Fibroblast of mammary gland (primary cell): ENCODE measurements around the gene NECAP2.
"Not testable (repeated sequence)": the region's sequence is repeated elsewhere in the genome, so short reads cannot be mapped to it uniquely, and the experiment has no call there.

Experiments
- DNase-seq: peaks from one replicate; pipeline ENCODE4 v3.0.0-alpha.2; 2010; ENCODE audit warnings: low read depth
- H3K4me3 ChIP-seq: 2 replicates; pipeline ENCODE4 v1.5.1; 2011; ENCODE audit warnings: low read depth, mild to moderate bottlenecking, low read length, moderate library complexity; ENCODE audit not compliant: control insufficient read depth
- TF ChIP-seq, protein P1 (sequence below): conservative IDR thresholded peaks from 2 replicates; pipeline ENCODE4 v1.5.1; 2011; ENCODE audit warnings: low read depth, low read length, inconsistent platforms; ENCODE audit not compliant: control insufficient read depth, insufficient read depth

Gene NECAP2

DNA sequence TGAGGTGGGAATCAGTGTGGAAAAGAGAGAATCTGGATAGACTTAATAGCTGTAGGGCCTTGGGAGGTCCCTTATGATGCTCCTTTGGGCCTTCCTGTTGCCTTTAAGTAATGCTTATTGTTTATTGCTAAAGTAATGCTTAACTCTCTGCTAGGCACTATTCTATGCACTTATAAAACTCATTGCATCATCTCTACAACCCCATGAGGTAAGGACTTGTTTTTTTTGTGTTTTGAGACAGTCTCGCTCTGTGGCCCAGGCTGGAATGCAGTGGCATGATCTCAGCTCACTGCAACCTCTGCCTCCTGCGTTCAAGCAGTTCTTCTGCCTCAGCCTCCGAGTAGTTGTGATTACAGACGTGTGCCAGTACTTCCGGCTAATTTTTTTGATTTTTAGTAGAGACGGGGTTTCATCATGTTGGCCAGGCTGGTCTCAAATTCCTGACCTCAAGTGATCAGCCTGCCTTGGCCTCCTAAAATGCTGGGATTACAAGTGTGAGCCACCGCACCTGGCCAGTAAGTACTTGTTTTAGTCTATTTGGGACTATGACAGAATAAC lies 22.3 kb downstream of the NECAP2 start:
- no peak overlapping the region for H3K4me3 ChIP-seq
- no peak for DNase-seq
- TF ChIP-seq, protein P1, sequence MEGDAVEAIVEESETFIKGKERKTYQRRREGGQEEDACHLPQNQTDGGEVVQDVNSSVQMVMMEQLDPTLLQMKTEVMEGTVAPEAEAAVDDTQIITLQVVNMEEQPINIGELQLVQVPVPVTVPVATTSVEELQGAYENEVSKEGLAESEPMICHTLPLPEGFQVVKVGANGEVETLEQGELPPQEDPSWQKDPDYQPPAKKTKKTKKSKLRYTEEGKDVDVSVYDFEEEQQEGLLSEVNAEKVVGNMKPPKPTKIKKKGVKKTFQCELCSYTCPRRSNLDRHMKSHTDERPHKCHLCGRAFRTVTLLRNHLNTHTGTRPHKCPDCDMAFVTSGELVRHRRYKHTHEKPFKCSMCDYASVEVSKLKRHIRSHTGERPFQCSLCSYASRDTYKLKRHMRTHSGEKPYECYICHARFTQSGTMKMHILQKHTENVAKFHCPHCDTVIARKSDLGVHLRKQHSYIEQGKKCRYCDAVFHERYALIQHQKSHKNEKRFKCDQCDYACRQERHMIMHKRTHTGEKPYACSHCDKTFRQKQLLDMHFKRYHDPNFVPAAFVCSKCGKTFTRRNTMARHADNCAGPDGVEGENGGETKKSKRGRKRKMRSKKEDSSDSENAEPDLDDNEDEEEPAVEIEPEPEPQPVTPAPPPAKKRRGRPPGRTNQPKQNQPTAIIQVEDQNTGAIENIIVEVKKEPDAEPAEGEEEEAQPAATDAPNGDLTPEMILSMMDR, result no peak

DNA sequence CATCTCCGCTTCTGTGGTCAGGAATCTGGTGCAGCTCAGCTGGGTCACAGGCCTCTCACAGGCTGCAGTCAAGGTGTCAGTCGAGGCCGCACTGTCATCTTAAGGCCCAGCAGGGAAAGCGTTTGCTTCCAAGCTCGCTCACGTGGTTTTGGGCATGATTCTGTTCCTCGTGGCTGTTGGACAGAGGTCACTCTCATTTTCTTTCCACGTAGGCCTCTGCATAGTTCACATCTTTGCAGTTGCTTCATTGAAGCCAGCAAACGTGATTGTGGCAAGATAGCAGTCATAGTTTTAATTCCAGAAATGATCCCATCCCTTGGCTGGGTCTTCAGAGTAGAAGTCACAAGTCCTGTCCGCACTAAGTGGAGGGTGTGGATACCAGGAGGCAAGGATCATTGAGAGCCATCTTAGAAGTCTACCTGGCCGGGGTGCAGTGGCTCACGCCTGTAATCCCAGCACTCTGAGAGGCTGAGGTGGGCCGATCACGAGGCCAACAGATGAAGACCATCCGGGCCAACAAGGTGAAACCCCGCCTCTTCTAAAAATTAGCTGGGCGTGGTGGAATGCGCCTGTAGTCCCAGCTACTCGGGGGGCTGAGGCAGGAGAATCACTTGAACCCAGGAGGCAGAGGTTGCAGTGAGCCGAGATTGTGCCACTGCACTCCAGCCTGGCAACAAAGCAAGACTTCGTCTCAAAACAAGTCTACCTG lies 24.5 kb downstream of the NECAP2 start:
- no peak overlapping the region for H3K4me3 ChIP-seq
- DNase-seq, result no peak
- TF ChIP-seq, protein P1, result no peak

DNA sequence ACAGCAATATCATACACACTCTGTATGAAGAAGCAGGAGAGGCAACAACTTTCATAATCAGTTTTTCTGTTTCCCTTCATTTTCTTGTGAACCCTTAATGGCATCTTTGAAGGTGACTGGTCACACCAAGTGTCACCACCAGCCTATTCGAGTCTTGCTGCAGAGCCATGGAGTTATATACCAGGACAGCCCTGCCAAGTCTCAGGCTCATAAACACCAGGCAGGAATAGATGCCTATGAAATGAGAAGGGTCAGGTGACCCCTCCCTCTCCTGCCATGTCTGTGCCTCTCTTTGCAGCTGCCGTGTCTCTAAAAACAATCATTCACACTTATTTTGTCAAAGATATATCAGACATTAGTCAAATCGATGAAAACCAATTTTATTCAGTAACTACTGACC lies 28.0 kb downstream of the NECAP2 start:
- no peak overlapping the region for H3K4me3 ChIP-seq
- DNase-seq, result no peak
- TF ChIP-seq, protein P1, result no peak

DNA sequence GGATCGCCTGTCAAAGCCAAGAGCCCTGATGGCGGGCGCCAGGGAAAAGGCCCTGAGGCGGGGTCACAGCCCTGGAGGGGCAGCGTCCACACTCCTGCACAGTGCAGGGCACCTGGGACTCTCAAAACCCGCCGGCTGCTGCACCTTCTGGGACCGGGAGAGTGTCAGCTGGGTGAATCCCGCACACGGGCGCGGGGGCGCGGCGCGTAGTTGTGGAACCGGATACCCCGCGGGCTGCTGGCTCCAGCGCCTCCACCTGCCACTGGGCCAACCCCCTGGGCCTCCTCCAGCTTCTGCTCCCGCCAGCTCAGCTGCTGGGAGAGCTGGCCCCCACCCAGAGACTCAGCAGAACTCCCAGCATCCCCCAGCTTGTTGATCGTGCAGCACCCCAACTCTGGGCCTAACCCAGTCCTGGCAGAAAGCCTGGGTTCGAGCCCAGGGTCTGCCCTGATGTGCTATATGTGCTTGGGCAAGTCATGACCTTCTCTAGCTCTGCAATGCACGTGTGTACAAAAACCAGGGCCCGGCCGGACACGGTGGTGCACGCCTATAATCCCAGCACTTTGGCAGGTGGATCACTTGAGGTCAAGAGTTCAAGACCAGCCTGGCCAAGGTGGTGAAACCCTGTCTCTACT lies 33.8 kb downstream of the NECAP2 start:
- TF ChIP-seq, protein P1, result no peak
- no peak overlapping the region for H3K4me3 ChIP-seq
- DNase-seq, result no peak

DNA sequence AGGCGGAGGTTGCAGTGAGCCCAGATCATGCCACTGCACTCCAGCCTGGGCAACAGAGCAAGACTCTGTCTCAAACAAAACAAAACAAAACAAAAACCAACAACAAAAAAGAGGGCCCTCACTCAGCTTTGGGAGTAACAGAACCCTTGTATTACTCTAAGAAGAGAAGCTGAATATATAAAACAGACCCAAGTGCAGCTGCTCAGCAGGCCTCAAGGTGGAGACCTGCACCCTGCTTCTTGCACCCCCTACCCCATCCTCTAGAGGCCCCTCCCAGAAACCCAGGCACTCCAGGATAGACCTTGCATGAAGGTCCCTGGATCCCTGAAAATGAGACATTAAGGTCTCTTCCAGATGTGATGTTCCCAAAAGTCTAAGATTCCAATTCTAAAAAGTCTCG lies 34.4 kb downstream of the NECAP2 start:
- DNase-seq, H3K4me3 ChIP-seq: not testable (repeated sequence)

DNA sequence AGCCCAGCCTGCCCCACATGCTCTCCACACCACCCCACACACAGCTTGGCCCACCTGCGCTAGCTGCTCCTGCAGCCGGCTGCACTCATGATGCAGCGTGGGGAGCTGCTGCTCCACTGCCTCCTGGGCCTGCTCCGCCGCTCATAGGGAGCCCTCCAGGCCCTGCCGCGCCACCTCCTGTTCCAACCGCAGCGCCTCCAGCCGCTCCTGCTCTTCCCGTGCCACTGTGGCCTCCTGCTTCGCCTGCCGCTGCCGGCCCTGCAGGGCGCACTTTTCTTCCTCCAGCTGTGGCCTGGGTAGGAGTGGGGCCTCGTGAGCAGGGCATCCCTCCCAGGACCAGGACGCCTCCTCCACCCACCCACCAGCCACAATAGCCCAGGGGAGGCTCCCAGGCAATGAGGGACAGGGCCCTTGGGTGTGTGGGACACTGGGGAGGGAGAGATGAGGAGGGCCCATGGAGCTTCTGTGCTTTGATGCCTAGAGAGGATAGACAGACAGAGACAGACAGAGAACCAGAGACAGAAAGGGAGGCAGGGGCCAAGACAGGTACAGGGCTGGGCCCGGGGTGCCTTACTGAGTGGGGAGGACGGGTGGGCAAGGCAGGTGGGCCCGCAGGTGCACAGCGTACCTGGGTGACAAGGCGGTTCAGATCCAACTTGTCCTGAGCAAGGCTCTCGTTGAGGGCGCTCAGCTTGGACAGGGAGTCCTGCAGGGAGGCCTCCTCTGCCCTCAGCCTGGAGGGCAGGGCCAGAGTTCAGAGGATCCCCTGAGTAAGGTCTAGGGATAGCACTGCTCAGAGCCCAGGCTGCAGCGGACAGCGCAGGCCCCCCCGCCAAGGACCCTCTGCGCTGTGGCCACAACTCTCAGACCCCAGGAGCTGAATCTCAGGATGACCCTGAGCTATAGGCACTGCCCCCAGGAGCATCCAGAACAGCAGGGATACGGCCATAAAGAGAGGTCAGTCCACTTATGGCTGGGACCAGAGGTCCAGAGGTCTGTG lies 35.5 kb downstream of the NECAP2 start:
- H3K4me3 ChIP-seq, DNase-seq: not testable (repeated sequence)

DNA sequence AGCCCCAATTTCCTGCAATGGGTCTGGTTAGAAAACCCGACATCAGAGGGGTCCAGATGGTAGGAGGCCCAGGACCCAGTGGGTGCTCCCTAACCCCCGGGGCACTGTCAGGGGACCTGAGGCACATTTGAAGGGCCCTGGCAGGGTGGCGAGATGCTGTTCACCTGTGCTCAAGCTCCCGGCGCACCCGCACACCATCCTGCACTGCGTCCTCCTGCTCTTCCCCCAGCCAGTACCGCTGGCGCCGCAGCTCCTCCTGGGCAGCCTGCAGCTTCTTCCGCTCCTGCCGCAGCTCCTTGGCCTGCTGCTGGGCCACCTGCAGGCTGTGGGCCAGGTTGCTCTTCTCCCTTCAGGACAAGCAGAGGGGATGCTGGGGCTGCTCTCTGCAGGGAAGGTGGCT lies 37.6 kb downstream of the NECAP2 start:
- H3K4me3 ChIP-seq, result no peak overlapping the region
- no peak for DNase-seq

DNA sequence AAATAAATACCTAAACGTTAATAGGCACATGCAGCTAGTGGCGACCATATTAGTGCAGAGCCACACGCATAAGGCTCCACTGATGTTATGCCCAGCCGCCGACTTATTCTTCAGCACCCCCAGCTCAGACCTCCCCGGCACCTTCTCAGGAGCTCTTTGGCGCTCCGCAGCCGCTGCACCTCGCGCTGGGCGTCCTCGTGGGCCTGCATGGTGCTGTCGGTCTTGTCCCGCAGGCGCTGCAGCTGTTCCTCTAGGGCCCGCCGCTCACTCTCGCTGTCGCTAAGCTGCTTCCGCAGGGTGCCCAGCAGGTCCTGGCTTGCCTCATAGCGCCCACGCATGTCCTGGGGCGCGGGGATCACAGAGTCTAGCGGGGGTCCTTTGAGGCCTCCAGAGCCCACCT lies 42.6 kb downstream of the NECAP2 start:
- not testable (repeated sequence) for DNase-seq, H3K4me3 ChIP-seq

More for the DNA sequence above, 37.6 kb downstream of the NECAP2 start:
- TF ChIP-seq, protein P1, result no peak

DNA sequence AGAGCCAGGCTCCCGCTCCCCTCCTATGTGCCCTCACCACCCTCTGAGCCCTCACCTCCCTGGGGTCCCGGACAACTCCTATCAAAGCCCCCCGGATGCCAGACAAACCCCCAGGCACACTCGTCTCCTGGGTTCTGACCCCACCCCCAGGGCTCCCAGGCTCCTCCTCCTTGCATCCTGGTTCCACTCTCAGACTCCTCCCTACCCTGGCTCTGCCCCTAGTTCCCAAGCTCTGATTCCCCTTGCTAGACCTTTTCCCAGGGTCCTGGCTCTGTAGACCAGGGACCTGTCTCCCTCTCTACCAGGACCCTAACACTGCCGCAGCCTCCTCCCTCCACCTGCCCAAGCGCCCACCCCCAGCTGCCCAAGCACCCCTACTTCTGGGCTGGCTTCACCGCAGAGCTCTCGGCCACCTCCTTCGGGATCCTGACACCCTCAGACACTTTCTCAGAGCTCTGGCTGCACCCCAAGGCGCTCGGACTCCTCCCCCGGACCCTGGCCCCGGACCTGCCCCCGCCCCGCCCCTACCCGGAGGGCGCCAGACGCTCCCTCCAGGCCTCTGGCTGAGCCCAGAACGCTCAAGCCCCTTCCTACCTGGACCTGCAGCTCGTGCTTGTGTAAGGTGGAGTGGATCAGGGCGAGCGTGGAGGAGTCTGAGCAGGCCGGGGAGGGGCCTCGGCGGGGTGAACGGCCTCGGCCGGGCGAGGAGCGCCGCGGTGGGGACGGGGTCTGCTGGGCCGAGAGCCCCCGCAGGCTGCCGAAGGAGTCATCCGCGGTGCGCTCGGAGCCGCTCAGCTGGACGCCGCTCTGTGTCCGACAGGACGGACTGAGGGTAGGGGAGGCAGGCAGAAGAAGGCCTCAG lies 43.3 kb downstream of the NECAP2 start:
- DNase-seq, H3K4me3 ChIP-seq: not testable (repeated sequence)
